Measurements from ENCODE around the gene GNGT1. TPM values are rescaled to one million over a fixed set of nuclear protein-coding genes. Genes with fewer than 3 reads are reported as not detected.

Gene GNGT1
- total and polyA plus RNA-seq, 2 of the 8 experiments (the other 6 are each of a cell fraction or from before 2014, with no cell fraction given): 0.26 TPM; not detected in 1

DNA sequence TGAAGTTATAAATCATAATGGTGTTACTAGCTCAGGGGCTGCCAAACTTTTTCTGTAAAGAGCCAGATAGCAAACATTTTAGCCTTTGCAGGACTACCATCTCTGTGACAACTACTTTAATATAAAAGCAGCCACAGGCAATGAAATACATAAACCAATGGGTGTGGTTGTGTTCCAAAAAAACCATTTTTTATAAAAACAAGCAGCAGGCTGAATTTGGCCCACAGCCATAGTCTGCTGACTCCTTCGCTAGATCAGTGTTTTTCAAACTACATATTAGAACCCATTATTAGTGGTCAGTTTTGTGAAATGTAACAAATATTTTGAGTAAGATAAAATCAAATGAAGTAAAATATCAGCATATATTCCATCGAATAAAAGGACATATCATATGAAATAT lies 28.7 kb downstream of the GNGT1 start:
- no peaks in the 10 kb centered on the region for H3K36me3 ChIP-seq (ENCODE audit: control insufficient read depth in 2 of 4, insufficient read depth in 4 of 4, low read length in 3 of 4)
- WGBS, 2 experiments (ENCODE audit: extremely low coverage in 1 of 2, insufficient coverage in 1 of 2, insufficient read length in 1 of 2, insufficient replicate concordance in 2 of 2, low coverage in 1 of 2, low lambda C conversion rate in 2 of 2, missing lambda C conversion rate in 1 of 2): 89% methylated on average over 2 of the region's 2 CpGs; no CpG with 5 or more reads in 1 of the 2 experiments
- no peaks in the 10 kb centered on the region for H3K9me3 ChIP-seq (ENCODE audit: insufficient read depth in 2 of 2, low read depth in 1 of 2, low read length in 1 of 2)
- no peaks in the 10 kb centered on the region for H3K23me2 ChIP-seq (ENCODE audit: low read depth, low read length)
- H2BK5ac ChIP-seq (ENCODE audit: low read depth, low read length): no peak overlapping the region
- no peak overlapping the region for H3K4me3 ChIP-seq (ENCODE audit: extremely low read depth in 1 of 4, insufficient read depth in 2 of 4, low read depth in 3 of 4, low read length in 4 of 4)
- H2BK120ac ChIP-seq (replicated peaks; ENCODE audit: low read depth, low read length): no peak overlapping the region
- H4K5ac ChIP-seq (ENCODE audit: insufficient read length, low read depth, low read length): no peak overlapping the region
- H3K18ac ChIP-seq (ENCODE audit: extremely low read depth, low read length): no peak overlapping the region
- no peak overlapping the region for H3K23ac ChIP-seq (ENCODE audit: insufficient read length)
- H3K27ac ChIP-seq (ENCODE audit: low read depth, low read length): no peak overlapping the region
- H4K91ac ChIP-seq (replicated peaks; ENCODE audit: insufficient read length, low read length): no peak overlapping the region
- no peaks in the 10 kb centered on the region for H3K79me1 ChIP-seq (ENCODE audit: low read depth, low read length)
- H2BK15ac ChIP-seq (ENCODE audit: low read length): no peak overlapping the region
- H2BK20ac ChIP-seq (ENCODE audit: low read length): no peak overlapping the region
- no peak overlapping the region for H3K14ac ChIP-seq (ENCODE audit: insufficient read length)
- no peak for FAIRE-seq
- peaks cover 0 to 1% (median 0%) of the 10 kb centered on the region in 4 experiments; a peak in 1 of 7 replicates for H3K27me3 ChIP-seq (replicated peaks in 1 of 4; ENCODE audit: control insufficient read depth in 3 of 4, extremely low read depth in 1 of 4, insufficient read depth in 3 of 4, low read length in 3 of 4)
- H3K4ac ChIP-seq (replicated peaks; ENCODE audit: insufficient read length, low read depth, low read length): no peak overlapping the region
- H3K9ac ChIP-seq (replicated peaks in 1 of 4; ENCODE audit: extremely low read depth in 1 of 4, low read depth in 3 of 4, low read length in 3 of 4): no peak overlapping the region
- POLR2A ChIA-PET (ENCODE audit: partially characterized antibody): no interaction called here
- no peaks in the 10 kb centered on the region for H4K20me1 ChIP-seq (replicated peaks in 1 of 2; ENCODE audit: control insufficient read depth in 1 of 2, insufficient read depth in 2 of 2, low read length in 2 of 2)
- no peak overlapping the region for H3K56ac ChIP-seq (replicated peaks; ENCODE audit: insufficient read length, low read depth, low read length)
- CTCF ChIA-PET (ENCODE audit: partially characterized antibody): interaction anchor here (1.8 kb wide), 1 partner anchor 32 kb away, joined by 5 read pairs; no protein-coding TSS in a partner anchor
- no peak overlapping the region for H2BK12ac ChIP-seq (ENCODE audit: low read depth, low read length)
- no peaks in the 10 kb centered on the region for H3K79me2 ChIP-seq (ENCODE audit: control insufficient read depth in 1 of 2, insufficient read depth in 2 of 2, low read length in 2 of 2)
- H4K8ac ChIP-seq (ENCODE audit: extremely low read depth, insufficient read depth, low read length): no peak overlapping the region
- H3K4me2 ChIP-seq (ENCODE audit: insufficient read depth in 1 of 2, low read depth in 2 of 2, low read length in 2 of 2): no peak overlapping the region
- DNase-seq (ENCODE audit: low read depth in 1 of 2, low spot score in 2 of 2): no peak
- no peak overlapping the region for H2AFZ ChIP-seq (ENCODE audit: low read length)
- H3K4me1 ChIP-seq (replicated peaks in 1 of 4; ENCODE audit: control insufficient read depth in 3 of 4, insufficient read depth in 4 of 4, low read length in 3 of 4): no peaks in the 10 kb centered on the region
- H2AK5ac ChIP-seq (ENCODE audit: low read depth, low read length): no peak overlapping the region
- TF ChIP-seq TAF7 (optimal IDR thresholded peaks at IDR 0.05; ENCODE audit: borderline replicate concordance, low read depth, low read length) (no peak), CBX8 (IDR thresholded peaks at IDR 0.05; ENCODE audit: borderline replicate concordance, low read depth, low read length) (no peak), PHF8 (conservative IDR thresholded peaks at IDR 0.05; ENCODE audit: low read depth, low read length) (no peak), EGR1 (IDR thresholded peaks at IDR 0.05; ENCODE audit: borderline replicate concordance, low read depth, low read length) (no peak), ATF2 (IDR thresholded peaks at IDR 0.05; ENCODE audit: low read length) (no peak), POU5F1 (IDR thresholded peaks at IDR 0.05; ENCODE audit: low read depth, low read length) (no peak), GTF2F1 (IDR thresholded peaks at IDR 0.05; ENCODE audit: borderline replicate concordance, low read depth, low read length) (no peak), TAF1 (IDR thresholded peaks at IDR 0.05; ENCODE audit: low read depth, low read length) (no peak), BCL11A (IDR thresholded peaks at IDR 0.05; ENCODE audit: low read depth in 2 of 2, low read length in 2 of 2) (no peak), POLR2AphosphoS5 (IDR thresholded peaks at IDR 0.05; ENCODE audit: low read depth, low read length) (no peak), ASH2L (IDR thresholded peaks at IDR 0.05; ENCODE audit: low read length) (no peak), CREB1 (IDR thresholded peaks at IDR 0.05) (no peak), BRCA1 (IDR thresholded peaks at IDR 0.05; ENCODE audit: low read depth, low read length) (no peak), CEBPB (IDR thresholded peaks at IDR 0.05; ENCODE audit: low read depth, low read length) (no peak)
